Measurements from ENCODE around the gene ACAD11.

DNA sequence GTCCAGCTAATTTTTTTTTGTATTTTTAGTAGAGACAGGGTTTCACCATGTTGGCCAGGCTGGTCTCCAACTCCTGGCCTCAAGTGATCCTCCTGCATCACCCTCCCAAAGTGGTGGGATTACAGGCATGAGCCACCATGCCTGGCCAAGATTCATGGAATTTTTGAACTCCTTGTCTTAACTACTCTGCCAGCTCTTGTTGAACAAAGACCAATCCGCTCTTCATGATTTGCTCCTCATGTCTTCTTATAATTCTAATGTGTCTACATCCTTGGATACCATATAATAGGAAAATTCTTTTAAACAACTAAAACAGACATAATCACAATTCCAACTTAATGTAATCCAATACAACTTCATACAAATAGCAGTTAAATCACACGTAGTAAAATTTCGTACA is 21.8 kb upstream of the ACAD11 start:
- TF ChIP-seq, protein P1, sequence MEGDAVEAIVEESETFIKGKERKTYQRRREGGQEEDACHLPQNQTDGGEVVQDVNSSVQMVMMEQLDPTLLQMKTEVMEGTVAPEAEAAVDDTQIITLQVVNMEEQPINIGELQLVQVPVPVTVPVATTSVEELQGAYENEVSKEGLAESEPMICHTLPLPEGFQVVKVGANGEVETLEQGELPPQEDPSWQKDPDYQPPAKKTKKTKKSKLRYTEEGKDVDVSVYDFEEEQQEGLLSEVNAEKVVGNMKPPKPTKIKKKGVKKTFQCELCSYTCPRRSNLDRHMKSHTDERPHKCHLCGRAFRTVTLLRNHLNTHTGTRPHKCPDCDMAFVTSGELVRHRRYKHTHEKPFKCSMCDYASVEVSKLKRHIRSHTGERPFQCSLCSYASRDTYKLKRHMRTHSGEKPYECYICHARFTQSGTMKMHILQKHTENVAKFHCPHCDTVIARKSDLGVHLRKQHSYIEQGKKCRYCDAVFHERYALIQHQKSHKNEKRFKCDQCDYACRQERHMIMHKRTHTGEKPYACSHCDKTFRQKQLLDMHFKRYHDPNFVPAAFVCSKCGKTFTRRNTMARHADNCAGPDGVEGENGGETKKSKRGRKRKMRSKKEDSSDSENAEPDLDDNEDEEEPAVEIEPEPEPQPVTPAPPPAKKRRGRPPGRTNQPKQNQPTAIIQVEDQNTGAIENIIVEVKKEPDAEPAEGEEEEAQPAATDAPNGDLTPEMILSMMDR (IDR thresholded peaks at IDR 0.05) = no peak
- TF ChIP-seq POLR2A (IDR thresholded peaks at IDR 0.05) (no peak), EP300 (IDR thresholded peaks at IDR 0.05) (no peak), POLR2AphosphoS5 (IDR thresholded peaks at IDR 0.05) (no peak)

Measured in upper lobe of left lung (tissue), 4 donors.